RWPE2 (cell line): ENCODE results near the gene GDPGP1.

Experiments
- ATAC-seq: fragments of 200-7000 bp; cut with Tn5 transposase; 3 replicates; pipeline ENCODE4 v1.9.1; 2021; ENCODE audit warnings: low read depth
- DNase-seq: peaks from one replicate; pipeline ENCODE4 v3.0.0-alpha.2; 2020; ENCODE audit warnings: low spot score
- H3K27ac ChIP-seq: fragments of 450-650 bp; 2 replicates; pipeline ENCODE4 v1.5.1; 2017; ENCODE audit warnings: mild to moderate bottlenecking; ENCODE audit not compliant: poor library complexity, severe bottlenecking
- H3K27me3 ChIP-seq: fragments of 250-450 bp; sonication (Bioruptor Pico); 2 replicates; pipeline ENCODE4 v1.5.1; 2021; ENCODE audit warnings: mild to moderate bottlenecking, moderate library complexity; ENCODE audit not compliant: insufficient read depth, poor library complexity, severe bottlenecking
- H3K36me3 ChIP-seq: fragments of 250-450 bp; sonication (Bioruptor Pico); 2 replicates; pipeline ENCODE4 v1.5.1; 2020; ENCODE audit warnings: low read depth, mild to moderate bottlenecking, moderate library complexity
- H3K4me1 ChIP-seq: fragments of 250-450 bp; sonication (Bioruptor Pico); 2 replicates; pipeline ENCODE4 v1.5.1; 2021; ENCODE audit warnings: mild to moderate bottlenecking, moderate library complexity; ENCODE audit not compliant: insufficient read depth, poor library complexity, severe bottlenecking
- H3K4me3 ChIP-seq: fragments of 250-450 bp; sonication (Bioruptor Pico); 2 replicates; pipeline ENCODE4 v1.5.1; 2021; ENCODE audit warnings: mild to moderate bottlenecking, moderate library complexity; ENCODE audit not compliant: severe bottlenecking
- H3K9me3 ChIP-seq: fragments of 250-450 bp; sonication (Bioruptor Pico); 2 replicates; pipeline ENCODE4 v1.5.1; 2021; ENCODE audit warnings: mild to moderate bottlenecking, moderate library complexity; ENCODE audit not compliant: severe bottlenecking
- TF ChIP-seq, protein P1 (sequence below): fragments of 450-650 bp; IDR thresholded peaks from one replicate; pipeline ENCODE4 v1.5.1; 2017; ENCODE audit warnings: mild to moderate bottlenecking, moderate library complexity; ENCODE audit not compliant: poor library complexity, severe bottlenecking

GDPGP1 gene

DNA sequence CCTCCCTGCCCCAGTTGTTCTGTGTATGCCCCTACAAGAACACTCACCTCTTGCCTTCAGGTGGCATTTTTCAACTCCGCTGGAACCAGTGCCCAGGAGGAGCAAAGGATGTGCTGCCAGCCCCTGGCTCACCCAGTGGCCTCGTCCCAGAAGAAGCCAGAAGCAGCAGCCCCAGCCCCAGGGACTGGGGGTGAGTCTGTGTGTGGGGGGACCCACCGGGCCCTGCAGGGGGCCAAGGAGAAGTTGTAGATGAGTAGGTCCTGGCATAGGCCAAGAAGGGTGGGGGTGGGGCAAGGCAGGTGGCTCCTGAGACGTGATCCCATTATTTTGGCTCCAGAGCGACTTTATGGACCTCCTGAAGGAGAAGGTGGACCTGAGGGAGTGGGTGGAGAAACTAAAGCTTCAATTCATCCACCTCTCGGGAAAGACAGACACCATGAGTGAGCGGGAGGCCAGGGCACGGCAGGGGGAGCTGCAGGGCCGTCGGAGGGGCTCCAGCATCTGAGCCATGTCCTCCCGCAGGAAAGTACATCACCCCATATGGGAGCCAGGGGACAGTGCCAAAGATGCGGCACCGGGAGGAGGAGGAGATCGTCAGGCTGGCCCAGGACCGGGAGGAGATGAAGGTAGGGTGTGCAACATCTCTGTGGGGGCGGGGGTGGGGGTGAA is 60.7 kb downstream of the GDPGP1 start:
- no peak overlapping the region for H3K27ac ChIP-seq
- TF ChIP-seq, protein P1, sequence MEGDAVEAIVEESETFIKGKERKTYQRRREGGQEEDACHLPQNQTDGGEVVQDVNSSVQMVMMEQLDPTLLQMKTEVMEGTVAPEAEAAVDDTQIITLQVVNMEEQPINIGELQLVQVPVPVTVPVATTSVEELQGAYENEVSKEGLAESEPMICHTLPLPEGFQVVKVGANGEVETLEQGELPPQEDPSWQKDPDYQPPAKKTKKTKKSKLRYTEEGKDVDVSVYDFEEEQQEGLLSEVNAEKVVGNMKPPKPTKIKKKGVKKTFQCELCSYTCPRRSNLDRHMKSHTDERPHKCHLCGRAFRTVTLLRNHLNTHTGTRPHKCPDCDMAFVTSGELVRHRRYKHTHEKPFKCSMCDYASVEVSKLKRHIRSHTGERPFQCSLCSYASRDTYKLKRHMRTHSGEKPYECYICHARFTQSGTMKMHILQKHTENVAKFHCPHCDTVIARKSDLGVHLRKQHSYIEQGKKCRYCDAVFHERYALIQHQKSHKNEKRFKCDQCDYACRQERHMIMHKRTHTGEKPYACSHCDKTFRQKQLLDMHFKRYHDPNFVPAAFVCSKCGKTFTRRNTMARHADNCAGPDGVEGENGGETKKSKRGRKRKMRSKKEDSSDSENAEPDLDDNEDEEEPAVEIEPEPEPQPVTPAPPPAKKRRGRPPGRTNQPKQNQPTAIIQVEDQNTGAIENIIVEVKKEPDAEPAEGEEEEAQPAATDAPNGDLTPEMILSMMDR = no peak
- H3K36me3 ChIP-seq = no peaks in the 10 kb centered on the region
- no peak overlapping the region for H3K4me3 ChIP-seq
- no peaks in the 10 kb centered on the region for H3K4me1 ChIP-seq
- no peaks in the 10 kb centered on the region for H3K9me3 ChIP-seq
- no peak for ATAC-seq
- no peak for DNase-seq
- H3K27me3 ChIP-seq = no peaks in the 10 kb centered on the region

DNA sequence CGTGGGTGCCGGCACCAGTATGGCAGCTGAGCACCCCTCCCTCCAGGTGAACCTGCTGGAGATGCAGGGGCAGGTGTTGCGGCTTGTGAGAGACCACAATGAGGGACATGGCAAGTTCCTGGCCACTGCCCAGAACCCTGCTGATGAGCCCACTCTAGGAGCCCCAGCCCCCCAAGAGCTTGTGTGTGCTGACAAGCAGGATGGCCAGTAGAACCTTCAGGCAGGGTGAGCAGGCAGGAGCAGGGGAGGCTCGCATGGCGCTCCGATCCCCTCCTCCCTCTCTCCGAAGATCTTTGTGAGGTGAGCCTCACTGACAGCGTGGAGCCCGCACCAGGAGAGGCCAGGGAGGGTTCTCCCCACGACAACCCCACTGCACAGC is 61.2 kb downstream of the GDPGP1 start:
- Histone ChIP-seq H3K4me3 (no peak overlapping the region), H3K36me3 (no peaks in the 10 kb centered on the region), H3K4me1 (no peaks in the 10 kb centered on the region), H3K27ac (no peak overlapping the region), H3K27me3 (no peaks in the 10 kb centered on the region), H3K9me3 (no peaks in the 10 kb centered on the region)
- DNase-seq = no peak
- ATAC-seq = no peak
- TF ChIP-seq, protein P1 = no peak
